ENCODE data around the gene SEL1L2. TPM values are rescaled to one million over a fixed set of nuclear protein-coding genes. Genes with fewer than 3 reads are reported as not detected.

Gene SEL1L2
- total RNA-seq, 2 donors from 2014 or later: not detected

GRCh38 chr20:13909067-13909466, 81.3 kb downstream of the SEL1L2 start:
- Histone ChIP-seq H3K36me3 (replicated peaks in 1 of 2; ENCODE audit: insufficient read depth in 1 of 2, low read depth in 2 of 2) (no peaks in the 10 kb centered on the region), H3K27ac (no peak overlapping the region), H3K4me1 (no peaks in the 10 kb centered on the region), H3K4me3 (no peak overlapping the region), H3K27me3 (no peaks in the 10 kb centered on the region), H3K9me3 (no peaks in the 10 kb centered on the region)
- ATAC-seq: no peak
- 66 to 69% methylated on average over 4 of the region's 4 CpGs for WGBS, 2 donors
- intact Hi-C loops (cut with DNase I): no loop called here
- DNase-seq: no peak
- TF ChIP-seq CTCF (IDR thresholded peaks at IDR 0.05): no peak
- no peak for TF ChIP-seq POLR2A (IDR thresholded peaks at IDR 0.05)

DNA sequence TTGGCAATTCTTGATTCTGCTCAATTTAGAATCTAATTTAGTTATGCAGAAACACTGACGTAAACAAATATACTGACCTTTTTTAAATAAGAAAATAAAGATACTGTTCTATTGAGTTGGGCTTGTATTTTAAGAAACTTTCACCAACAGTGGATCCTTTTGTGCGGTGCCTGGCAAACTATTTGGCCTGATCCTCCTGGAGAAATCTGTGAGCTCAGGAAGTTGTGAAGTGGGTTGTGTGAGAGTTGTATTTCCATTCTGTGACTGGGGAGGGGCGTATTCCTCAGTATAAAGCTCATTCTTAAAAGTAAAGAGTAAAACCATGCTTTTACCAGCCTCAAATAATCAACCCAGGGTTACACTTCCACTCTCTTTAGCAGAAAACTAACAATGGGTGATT, 85.6 kb downstream of the SEL1L2 start:
- TF ChIP-seq CTCF (IDR thresholded peaks at IDR 0.05) (no peak), POLR2A (IDR thresholded peaks at IDR 0.05) (no peak)
- no peak for ATAC-seq
- DNase-seq: no peak

GRCh38 chr20:13900496-13900895, 89.9 kb downstream of the SEL1L2 start:
- WGBS, 2 donors: 87 to 88% methylated on average over 10 of the region's 10 CpGs
- H3K9me3 ChIP-seq: no peaks in the 10 kb centered on the region
- H3K27ac ChIP-seq: no peak overlapping the region
- intact Hi-C loops (cut with DNase I): no loop called here
- no peaks in the 10 kb centered on the region for H3K36me3 ChIP-seq (replicated peaks in 1 of 2; ENCODE audit: insufficient read depth in 1 of 2, low read depth in 2 of 2)
- DNase-seq: no peak
- no peak for TF ChIP-seq CTCF (IDR thresholded peaks at IDR 0.05)
- no peak for TF ChIP-seq POLR2A (IDR thresholded peaks at IDR 0.05)
- H3K27me3 ChIP-seq: no peaks in the 10 kb centered on the region
- no peak overlapping the region for H3K4me3 ChIP-seq
- no peak for ATAC-seq
- H3K4me1 ChIP-seq: no peaks in the 10 kb centered on the region

More for the DNA sequence above, 85.6 kb downstream of the SEL1L2 start:
- Histone ChIP-seq H3K4me3 (no peak overlapping the region), H3K4me1 (no peaks in the 10 kb centered on the region), H3K27ac (no peak overlapping the region), H3K27me3 (no peaks in the 10 kb centered on the region), H3K9me3 (no peaks in the 10 kb centered on the region), H3K36me3 (replicated peaks in 1 of 2; ENCODE audit: insufficient read depth in 1 of 2, low read depth in 2 of 2) (no peaks in the 10 kb centered on the region)
- intact Hi-C loops (cut with DNase I): no loop called here
- WGBS, 2 donors: 68 to 83% methylated on average over 3 of the region's 3 CpGs

GRCh38 chr20:13898012-13898612, 92.3 kb downstream of the SEL1L2 start:
- 85 to 90% methylated on average over 2 of the region's 2 CpGs for WGBS, 2 donors
- Histone ChIP-seq H3K9me3 (no peaks in the 10 kb centered on the region), H3K27me3 (no peaks in the 10 kb centered on the region), H3K4me3 (no peak overlapping the region), H3K36me3 (replicated peaks in 1 of 2; ENCODE audit: insufficient read depth in 1 of 2, low read depth in 2 of 2) (no peaks in the 10 kb centered on the region), H3K4me1 (no peaks in the 10 kb centered on the region), H3K27ac (no peak overlapping the region)
- DNase-seq (no peak), ATAC-seq (no peak)
- no peak for TF ChIP-seq POLR2A (IDR thresholded peaks at IDR 0.05)
- peak in 3 of 7 experiments; percentile 7 to 28 (median 21) for TF ChIP-seq CTCF (IDR thresholded peaks at IDR 0.05)
- intact Hi-C loops (cut with DNase I): no loop called here

- DNase-seq: no peak
- no peak overlapping the region for H3K4me3 ChIP-seq
- ATAC-seq: no peak
- no peaks in the 10 kb centered on the region for H3K9me3 ChIP-seq
- no peak for TF ChIP-seq CTCF (IDR thresholded peaks at IDR 0.05)
- TF ChIP-seq POLR2A (IDR thresholded peaks at IDR 0.05): no peak
- no peaks in the 10 kb centered on the region for H3K36me3 ChIP-seq (replicated peaks in 1 of 2; ENCODE audit: insufficient read depth in 1 of 2, low read depth in 2 of 2)
- no peak overlapping the region for H3K27ac ChIP-seq
- no peaks in the 10 kb centered on the region for H3K27me3 ChIP-seq
- H3K4me1 ChIP-seq: no peaks in the 10 kb centered on the region
- intact Hi-C loops (cut with DNase I): no loop called here
- WGBS, 2 donors: 81 to 82% methylated on average over 1 of the region's 1 CpG
Observed at GRCh38 chr20:13891575-13891974, 98.8 kb downstream of the SEL1L2 start.
